DOHH2 (cell line): ENCODE data around the gene MAN1B1.
"Not testable (repeated sequence)": the region's sequence is repeated elsewhere in the genome, so short reads cannot be mapped to it uniquely, and the experiment has no call there.

Experiments used
- H3F3A ChIP-seq: fragments of 200-600 bp; sonication (generic), shearing (Covaris generic); 2 replicates; pipeline ENCODE4 v1.6.0; 2016; ENCODE audit warnings: antibody characterized with exemption, mild to moderate bottlenecking; ENCODE audit not compliant: control insufficient read depth, insufficient read depth
- H3K27ac ChIP-seq: fragments of 200-600 bp; sonication (generic); 2 replicates; pipeline ENCODE4 v1.5.1; 2014; ENCODE audit warnings: low read depth, mild to moderate bottlenecking, low read length, moderate library complexity
- H3K27me3 ChIP-seq: fragments of 200-600 bp; sonication (generic); 2 replicates; pipeline ENCODE4 v1.6.1; 2014; ENCODE audit warnings: mild to moderate bottlenecking, low read length, mixed read lengths; ENCODE audit not compliant: control insufficient read depth
- H3K36me3 ChIP-seq: fragments of 200-600 bp; sonication (generic); 2 replicates; pipeline ENCODE4 v1.6.1; 2014; ENCODE audit warnings: mild to moderate bottlenecking, low read length, moderate library complexity, mixed read lengths; ENCODE audit not compliant: control insufficient read depth
- H3K4me1 ChIP-seq: fragments of 200-600 bp; sonication (generic); 2 replicates; pipeline ENCODE4 v1.6.1; 2014; ENCODE audit warnings: mild to moderate bottlenecking, low read length, mixed read lengths; ENCODE audit not compliant: control insufficient read depth
- H3K4me2 ChIP-seq: fragments of 200-600 bp; sonication (generic); 2 replicates; pipeline ENCODE4 v1.6.0; 2014; ENCODE audit warnings: mild to moderate bottlenecking, low read length, moderate library complexity
- H3K4me3 ChIP-seq: fragments of 200-600 bp; sonication (generic); 2 replicates; pipeline ENCODE4 v1.5.1; 2014; ENCODE audit warnings: mild to moderate bottlenecking, low read length, mixed read lengths
- H3K79me2 ChIP-seq: fragments of 200-600 bp; sonication (generic); 2 replicates; pipeline ENCODE4 v1.6.1; 2014; ENCODE audit warnings: mild to moderate bottlenecking, low read length, mixed read lengths; ENCODE audit not compliant: control insufficient read depth
- H3K9me2 ChIP-seq: fragments of 200-600 bp; sonication (generic); replicated peaks from 2 replicates; pipeline ENCODE4 v1.6.1; 2014; ENCODE audit warnings: mild to moderate bottlenecking, low read length, mixed read lengths; ENCODE audit not compliant: control insufficient read depth
- H3K9me3 ChIP-seq: fragments of 200-600 bp; sonication (generic); 2 replicates; pipeline ENCODE4 v1.6.1; 2014; ENCODE audit warnings: antibody characterized with exemption, low read length, mixed read lengths; ENCODE audit not compliant: control insufficient read depth, insufficient read depth
- H4K20me1 ChIP-seq: fragments of 200-600 bp; sonication (generic); 2 replicates; pipeline ENCODE4 v1.6.0; 2014; ENCODE audit warnings: low read depth, mild to moderate bottlenecking, antibody characterized with exemption, low read length, moderate library complexity; ENCODE audit not compliant: control insufficient read depth, insufficient read depth
- EZH2phosphoT487 ChIP-seq: fragments of 200-600 bp; sonication (generic); IDR thresholded peaks from 2 replicates; pipeline ENCODE4 v1.6.1; 2017; ENCODE audit warnings: borderline replicate concordance, mild to moderate bottlenecking, antibody characterized with exemption, low read length, moderate library complexity, mixed read lengths
- TF ChIP-seq, protein P1 (sequence below): fragments of 200-600 bp; sonication (generic); IDR thresholded peaks from one replicate; pipeline ENCODE4 v1.5.1; 2014; ENCODE audit warnings: antibody characterized with exemption, mild to moderate bottlenecking, low read depth, low read length; ENCODE audit not compliant: poor library complexity, severe bottlenecking

Gene MAN1B1

GRCh38 chr9:137122796-137123467 lies 36.1 kb downstream of the MAN1B1 start:
- Histone ChIP-seq H3K36me3 (peaks cover 20% of the 10 kb centered on the region), H3K4me2 (peak overlapping the region; percentile 74)

GRCh38 chr9:137123468-137123837 lies 36.7 kb downstream of the MAN1B1 start:
- H3K36me3 ChIP-seq: peaks cover 25% of the 10 kb centered on the region
- H3K79me2 ChIP-seq: peaks cover 45% of the 10 kb centered on the region
- no peaks in the 10 kb centered on the region; the same call in 1 of the 2 replicates for H4K20me1 ChIP-seq
- no peaks in the 10 kb centered on the region for H3K27me3 ChIP-seq
- H3K9me3 ChIP-seq: no peaks in the 10 kb centered on the region
- H3F3A ChIP-seq: peaks cover 55% of the 10 kb centered on the region
- peaks cover 70% of the 10 kb centered on the region for H3K4me1 ChIP-seq
- H3K4me3 ChIP-seq: peak overlapping the region; percentile 56
- peak overlapping the region; percentile 74 for H3K4me2 ChIP-seq
- H3K27ac ChIP-seq: peak overlapping the region; percentile 95
- no peak for TF ChIP-seq EZH2phosphoT487
- TF ChIP-seq, protein P1, sequence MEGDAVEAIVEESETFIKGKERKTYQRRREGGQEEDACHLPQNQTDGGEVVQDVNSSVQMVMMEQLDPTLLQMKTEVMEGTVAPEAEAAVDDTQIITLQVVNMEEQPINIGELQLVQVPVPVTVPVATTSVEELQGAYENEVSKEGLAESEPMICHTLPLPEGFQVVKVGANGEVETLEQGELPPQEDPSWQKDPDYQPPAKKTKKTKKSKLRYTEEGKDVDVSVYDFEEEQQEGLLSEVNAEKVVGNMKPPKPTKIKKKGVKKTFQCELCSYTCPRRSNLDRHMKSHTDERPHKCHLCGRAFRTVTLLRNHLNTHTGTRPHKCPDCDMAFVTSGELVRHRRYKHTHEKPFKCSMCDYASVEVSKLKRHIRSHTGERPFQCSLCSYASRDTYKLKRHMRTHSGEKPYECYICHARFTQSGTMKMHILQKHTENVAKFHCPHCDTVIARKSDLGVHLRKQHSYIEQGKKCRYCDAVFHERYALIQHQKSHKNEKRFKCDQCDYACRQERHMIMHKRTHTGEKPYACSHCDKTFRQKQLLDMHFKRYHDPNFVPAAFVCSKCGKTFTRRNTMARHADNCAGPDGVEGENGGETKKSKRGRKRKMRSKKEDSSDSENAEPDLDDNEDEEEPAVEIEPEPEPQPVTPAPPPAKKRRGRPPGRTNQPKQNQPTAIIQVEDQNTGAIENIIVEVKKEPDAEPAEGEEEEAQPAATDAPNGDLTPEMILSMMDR: no peak
- no peaks in the 10 kb centered on the region for H3K9me2 ChIP-seq

More at GRCh38 chr9:137122796-137123467, 36.1 kb downstream of the MAN1B1 start:
- H3K9me2 ChIP-seq, H3K9me3 ChIP-seq, H4K20me1 ChIP-seq, H3K27me3 ChIP-seq: not testable (repeated sequence)
- Histone ChIP-seq H3K27ac (peak overlapping the region; percentile 95), H3K4me1 (peaks cover 74% of the 10 kb centered on the region), H3K79me2 (peaks cover 40% of the 10 kb centered on the region), H3K4me3 (peak overlapping the region; percentile 56), H3F3A (peaks cover 52% of the 10 kb centered on the region)

GRCh38 chr9:137123952-137124462 lies 37.2 kb downstream of the MAN1B1 start:
- not testable (repeated sequence) for H3K9me3 ChIP-seq, H3K9me2 ChIP-seq, H3K27me3 ChIP-seq, H4K20me1 ChIP-seq
- Histone ChIP-seq H3K4me2 (peak overlapping the region; percentile 74), H3K27ac (peak overlapping the region; percentile 95), H3F3A (peaks cover 59% of the 10 kb centered on the region), H3K79me2 (peaks cover 50% of the 10 kb centered on the region), H3K4me3 (peak overlapping the region; percentile 56), H3K36me3 (peaks cover 31% of the 10 kb centered on the region), H3K4me1 (peaks cover 66% of the 10 kb centered on the region)

DNA sequence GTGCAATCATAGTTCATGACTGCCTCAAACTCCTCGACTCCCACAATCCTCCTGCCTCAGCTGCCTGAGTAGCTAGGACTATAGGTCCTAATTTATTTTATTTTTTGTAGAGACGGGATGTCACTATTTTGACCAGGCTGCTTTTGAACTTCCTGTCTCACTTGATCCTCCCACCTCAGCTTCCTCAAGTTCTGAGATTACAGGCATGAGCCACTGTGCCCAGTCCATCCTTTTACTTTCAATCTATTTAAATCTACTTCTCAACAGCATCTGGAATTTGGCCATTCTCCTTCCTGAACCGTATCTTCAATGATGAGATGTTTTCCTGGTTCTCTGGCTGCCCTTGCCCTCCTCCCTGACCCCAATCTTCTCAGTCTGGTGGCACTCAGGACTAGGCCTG lies 40.0 kb downstream of the MAN1B1 start:
- Histone ChIP-seq H4K20me1 (no peaks in the 10 kb centered on the region; the same call in 1 of the 2 replicates), H3K4me2 (peak overlapping the region; percentile 93), H3F3A (peaks cover 47% of the 10 kb centered on the region), H3K27me3 (no peaks in the 10 kb centered on the region), H3K36me3 (peaks cover 33% of the 10 kb centered on the region), H3K4me3 (peak overlapping the region; percentile 90), H3K9me2 (no peaks in the 10 kb centered on the region), H3K27ac (peak overlapping the region; percentile 88), H3K9me3 (no peaks in the 10 kb centered on the region), H3K79me2 (peaks cover 70% of the 10 kb centered on the region), H3K4me1 (peaks cover 58% of the 10 kb centered on the region)
- TF ChIP-seq, protein P1: no peak
